ENCODE measurements around the gene TRAF2. TPM values are rescaled to one million over a fixed set of nuclear protein-coding genes. Genes with fewer than 3 reads are reported as not detected.

The TRAF2 gene
- total and polyA plus RNA-seq, 2 of the 13 experiments (the other 11 are each of a cell fraction or from before 2014, with no cell fraction given): 12.4 to 13.6 TPM

DNA sequence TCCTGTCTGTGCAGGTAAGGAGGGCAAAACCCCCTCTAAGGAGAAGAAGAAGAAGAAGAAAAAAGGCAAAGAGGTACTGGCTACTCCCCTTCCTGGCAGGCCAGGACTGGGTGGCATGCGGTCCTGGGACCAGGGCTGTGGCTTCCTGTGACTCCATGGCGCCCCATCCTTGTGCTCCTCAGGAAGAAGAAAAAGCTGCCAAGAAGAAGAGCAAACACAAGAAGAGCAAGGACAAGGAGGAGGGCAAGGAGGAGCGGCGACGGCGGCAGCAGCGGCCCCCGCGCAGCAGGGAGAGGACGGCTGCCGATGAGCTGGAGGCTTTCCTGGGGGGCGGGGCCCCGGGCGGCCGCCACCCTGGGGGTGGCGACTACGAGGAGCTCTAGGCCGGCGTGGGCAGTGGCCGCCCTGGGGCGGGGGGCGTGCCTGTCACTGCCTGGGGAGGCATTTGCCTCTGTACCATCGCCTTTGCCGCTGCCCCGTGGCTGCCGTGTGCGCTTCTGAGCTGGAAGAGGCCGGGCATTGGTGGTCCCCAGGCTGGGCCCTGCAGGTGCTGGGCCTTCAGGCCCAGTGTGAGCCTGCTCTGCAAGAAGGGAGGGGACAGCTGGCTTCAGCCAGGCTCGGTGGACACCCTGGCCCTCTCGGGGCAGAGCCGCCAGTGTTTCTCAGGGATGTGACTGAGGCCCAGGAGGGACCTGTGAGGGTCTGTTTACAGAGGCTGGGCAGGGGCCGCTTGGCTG, 46.0 kb upstream of the TRAF2 start (continued):
- no peak for TF ChIP-seq HOXA9 (CRISPR knock-in tag; IDR thresholded peaks at IDR 0.05; ENCODE audit: borderline replicate concordance)
- TF ChIP-seq, protein P1, sequence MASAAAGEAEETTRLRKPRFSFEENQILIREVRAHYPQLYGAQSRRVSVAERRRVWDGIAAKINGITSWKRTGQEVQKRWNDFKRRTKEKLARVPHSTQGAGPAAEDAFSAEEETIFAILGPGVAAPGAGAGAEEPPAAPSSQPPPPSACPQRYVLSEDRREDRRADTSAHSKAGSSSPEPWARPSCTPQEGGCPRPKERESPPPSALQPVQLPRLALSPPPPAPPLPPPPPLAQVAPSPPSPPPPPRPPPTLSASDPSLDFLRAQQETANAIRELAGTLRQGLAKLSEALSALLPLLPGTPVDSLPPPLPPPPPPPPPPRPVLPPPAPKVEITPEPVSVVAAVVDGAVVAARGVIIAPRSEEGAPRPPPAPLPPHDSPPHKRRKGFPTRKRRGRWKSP (CRISPR knock-in tag; IDR thresholded peaks at IDR 0.05): no peak
- TF ChIP-seq NAIF1 (CRISPR knock-in tag; IDR thresholded peaks at IDR 0.05; ENCODE audit: borderline replicate concordance): no peak
- no peak for TF ChIP-seq TCF12 (IDR thresholded peaks at IDR 0.05)
- TF ChIP-seq TCF12 (CRISPR knock-in tag; IDR thresholded peaks at IDR 0.05): no peak
- TF ChIP-seq, protein P2, sequence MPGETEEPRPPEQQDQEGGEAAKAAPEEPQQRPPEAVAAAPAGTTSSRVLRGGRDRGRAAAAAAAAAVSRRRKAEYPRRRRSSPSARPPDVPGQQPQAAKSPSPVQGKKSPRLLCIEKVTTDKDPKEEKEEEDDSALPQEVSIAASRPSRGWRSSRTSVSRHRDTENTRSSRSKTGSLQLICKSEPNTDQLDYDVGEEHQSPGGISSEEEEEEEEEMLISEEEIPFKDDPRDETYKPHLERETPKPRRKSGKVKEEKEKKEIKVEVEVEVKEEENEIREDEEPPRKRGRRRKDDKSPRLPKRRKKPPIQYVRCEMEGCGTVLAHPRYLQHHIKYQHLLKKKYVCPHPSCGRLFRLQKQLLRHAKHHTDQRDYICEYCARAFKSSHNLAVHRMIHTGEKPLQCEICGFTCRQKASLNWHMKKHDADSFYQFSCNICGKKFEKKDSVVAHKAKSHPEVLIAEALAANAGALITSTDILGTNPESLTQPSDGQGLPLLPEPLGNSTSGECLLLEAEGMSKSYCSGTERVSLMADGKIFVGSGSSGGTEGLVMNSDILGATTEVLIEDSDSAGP (CRISPR knock-in tag; IDR thresholded peaks at IDR 0.05; ENCODE audit: borderline replicate concordance): no peak

DNA sequence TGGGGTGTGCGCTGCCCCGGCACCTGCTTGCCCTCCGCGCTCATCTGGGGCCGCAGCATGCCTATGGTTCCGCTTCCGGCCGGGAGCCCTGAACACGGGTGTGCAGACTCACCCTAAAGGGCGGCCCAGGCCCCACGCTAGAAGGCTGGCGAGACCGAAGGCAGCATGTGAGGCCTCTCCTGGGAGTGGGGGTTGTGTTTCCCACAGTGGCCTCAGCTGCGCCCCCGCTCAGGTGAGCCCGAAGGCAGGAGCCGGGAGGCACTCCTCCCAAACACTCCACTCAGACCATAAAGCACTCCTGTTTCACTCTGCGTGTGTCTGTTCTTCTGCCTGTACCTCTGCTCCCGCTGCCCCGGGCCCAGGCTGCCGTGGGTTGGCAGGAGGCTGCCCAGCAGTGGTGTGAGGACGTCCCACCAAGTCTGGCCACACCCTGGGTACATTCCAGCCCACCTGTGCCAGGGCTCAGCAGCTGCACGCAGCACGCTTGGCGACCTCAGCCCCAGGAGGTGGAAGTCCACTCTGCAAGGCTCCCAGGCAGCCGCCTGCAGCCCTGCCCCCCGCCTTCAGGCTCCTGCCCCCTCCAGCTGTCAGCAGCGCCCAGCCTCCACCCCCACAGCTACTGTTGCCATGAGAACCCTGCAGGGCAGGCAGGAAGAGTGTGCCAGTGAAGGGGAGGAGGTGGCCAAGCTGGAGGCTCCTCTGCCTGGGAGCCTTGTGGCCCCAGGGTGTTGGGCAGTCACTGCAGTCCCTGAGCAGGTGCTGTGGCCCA, 45.3 kb upstream of the TRAF2 start:
- CTCF ChIA-PET (ENCODE audit: low intra/inter-chr PET ratio, low total read pairs): interaction anchor here (0.9 kb wide), 1 partner anchor 49 kb away, joined by 3 read pairs; no protein-coding TSS in a partner anchor
- WGBS (ENCODE audit: low lambda C conversion rate): 61% methylated on average over 14 of the region's 28 CpGs
- Histone ChIP-seq H2AFZ (ENCODE audit: low read length) (no peak overlapping the region), H3K9ac (ENCODE audit: insufficient read depth, low read depth, low read length) (no peak overlapping the region), H3K4me1 (ENCODE audit: insufficient read depth, low read length) (peaks cover 41% of the 10 kb centered on the region), H3K27ac (ENCODE audit: extremely low read length, insufficient read depth, low read length) (peak overlapping the region; percentile 62), H3K4me2 (ENCODE audit: low read depth, low read length) (peak overlapping the region; percentile 77), H3K27me3 (ENCODE audit: control insufficient read depth in 1 of 2, insufficient read depth in 2 of 2, low read length in 2 of 2) (no peaks in the 10 kb centered on the region), H3K79me2 (ENCODE audit: insufficient read depth, low read length) (no peaks in the 10 kb centered on the region), H4K20me1 (ENCODE audit: insufficient read depth, low read length) (no peaks in the 10 kb centered on the region), H3K9me3 (ENCODE audit: low read length) (no peaks in the 10 kb centered on the region), H3K4me3 (replicated peaks in 1 of 3; ENCODE audit: insufficient read depth in 1 of 3, low read depth in 2 of 3, low read length in 3 of 3) (peak overlapping the region in 1 of 3 experiments; percentile 73; a peak in 1 of 6 replicates), H3K36me3 (replicated peaks in 1 of 2; ENCODE audit: control insufficient read depth in 1 of 2, insufficient read depth in 2 of 2, low read length in 2 of 2) (peaks cover 9 to 10% of the 10 kb centered on the region in 2 experiments; a peak in 3 of 5 replicates)
- POLR2A ChIA-PET: interaction anchor here (1.5 to 1.7 kb wide), 2 partner anchors 45 to 50 kb away, joined by 3 to 5 read pairs; partner anchors contain the start of genes TMEM141 and TRAF2
- intact Hi-C loops (cut with micrococcal nuclease; ENCODE audit: unreplicated experiment): no loop called here
- ATAC-seq (peak; percentile 39), FAIRE-seq (peak; percentile 67), DNase-seq (ENCODE audit: low spot score) (peak; percentile 73)
- BruUV-seq (replicated peaks): no TSS peak
- in situ Hi-C loops (cut with HindIII; ENCODE audit: extremely low pct_ligation_motif_present, low pct_unique_long_range_greater_than_20kb): loop anchor here (10.0 kb wide), 1 partner anchor 194 kb away; the partner anchor contains the start of gene FUT7
- TF ChIP-seq ZNF782 (CRISPR knock-in tag; IDR thresholded peaks at IDR 0.05; ENCODE audit: borderline replicate concordance) (0 out of 2 replicates have a peak, but pooled peaks have one; percentile 77), ZNF510 (CRISPR knock-in tag; IDR thresholded peaks at IDR 0.05; ENCODE audit: low read depth) (peak; percentile 87; the same call in 1 of the 2 replicates), NR2C2 (CRISPR knock-in tag; IDR thresholded peaks at IDR 0.05; ENCODE audit: borderline replicate concordance) (peak; percentile 43; the same call in 1 of the 2 replicates)
- TF ChIP-seq, protein P3, sequence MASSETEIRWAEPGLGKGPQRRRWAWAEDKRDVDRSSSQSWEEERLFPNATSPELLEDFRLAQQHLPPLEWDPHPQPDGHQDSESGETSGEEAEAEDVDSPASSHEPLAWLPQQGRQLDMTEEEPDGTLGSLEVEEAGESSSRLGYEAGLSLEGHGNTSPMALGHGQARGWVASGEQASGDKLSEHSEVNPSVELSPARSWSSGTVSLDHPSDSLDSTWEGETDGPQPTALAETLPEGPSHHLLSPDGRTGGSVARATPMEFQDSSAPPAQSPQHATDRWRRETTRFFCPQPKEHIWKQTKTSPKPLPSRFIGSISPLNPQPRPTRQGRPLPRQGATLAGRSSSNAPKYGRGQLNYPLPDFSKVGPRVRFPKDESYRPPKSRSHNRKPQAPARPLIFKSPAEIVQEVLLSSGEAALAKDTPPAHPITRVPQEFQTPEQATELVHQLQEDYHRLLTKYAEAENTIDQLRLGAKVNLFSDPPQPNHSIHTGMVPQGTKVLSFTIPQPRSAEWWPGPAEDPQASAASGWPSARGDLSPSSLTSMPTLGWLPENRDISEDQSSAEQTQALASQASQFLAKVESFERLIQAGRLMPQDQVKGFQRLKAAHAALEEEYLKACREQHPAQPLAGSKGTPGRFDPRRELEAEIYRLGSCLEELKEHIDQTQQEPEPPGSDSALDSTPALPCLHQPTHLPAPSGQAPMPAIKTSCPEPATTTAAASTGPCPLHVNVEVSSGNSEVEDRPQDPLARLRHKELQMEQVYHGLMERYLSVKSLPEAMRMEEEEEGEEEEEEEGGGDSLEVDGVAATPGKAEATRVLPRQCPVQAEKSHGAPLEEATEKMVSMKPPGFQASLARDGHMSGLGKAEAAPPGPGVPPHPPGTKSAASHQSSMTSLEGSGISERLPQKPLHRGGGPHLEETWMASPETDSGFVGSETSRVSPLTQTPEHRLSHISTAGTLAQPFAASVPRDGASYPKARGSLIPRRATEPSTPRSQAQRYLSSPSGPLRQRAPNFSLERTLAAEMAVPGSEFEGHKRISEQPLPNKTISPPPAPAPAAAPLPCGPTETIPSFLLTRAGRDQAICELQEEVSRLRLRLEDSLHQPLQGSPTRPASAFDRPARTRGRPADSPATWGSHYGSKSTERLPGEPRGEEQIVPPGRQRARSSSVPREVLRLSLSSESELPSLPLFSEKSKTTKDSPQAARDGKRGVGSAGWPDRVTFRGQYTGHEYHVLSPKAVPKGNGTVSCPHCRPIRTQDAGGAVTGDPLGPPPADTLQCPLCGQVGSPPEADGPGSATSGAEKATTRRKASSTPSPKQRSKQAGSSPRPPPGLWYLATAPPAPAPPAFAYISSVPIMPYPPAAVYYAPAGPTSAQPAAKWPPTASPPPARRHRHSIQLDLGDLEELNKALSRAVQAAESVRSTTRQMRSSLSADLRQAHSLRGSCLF (CRISPR knock-in tag; IDR thresholded peaks at IDR 0.05; ENCODE audit: borderline replicate concordance): no peak
